ENCODE data around the gene TRIM60. TPM values are rescaled to one million over a fixed set of nuclear protein-coding genes. Genes with fewer than 3 reads are reported as not detected.
"Not testable (repeated sequence)": the region's sequence is repeated elsewhere in the genome, so short reads cannot be mapped to it uniquely, and the experiment has no call there.

Gene TRIM60
- total RNA-seq, 1 donor from 2014 or later, result not detected

GRCh38 chr4:164997324-164997723 lies 34.5 kb upstream of the TRIM60 start:
- TF ChIP-seq EZH2 (IDR thresholded peaks at IDR 0.05; ENCODE audit: insufficient read depth, low read length), result no peak
- no peak for TF ChIP-seq CTCF (IDR thresholded peaks at IDR 0.05; ENCODE audit: insufficient read depth, low read depth, low read length)
- Histone ChIP-seq H3K27ac (ENCODE audit: low read depth, low read length) (no peak overlapping the region), H3K4me2 (ENCODE audit: low read length) (no peak overlapping the region), H3K27me3 (ENCODE audit: insufficient read depth, low read length) (no peaks in the 10 kb centered on the region), H3K4me3 (ENCODE audit: insufficient read depth, low read depth, low read length) (no peak overlapping the region), H4K20me1 (ENCODE audit: insufficient read depth, low read length) (no peaks in the 10 kb centered on the region), H3K9me3 (ENCODE audit: insufficient read depth, low read depth, low read length) (no peaks in the 10 kb centered on the region), H3K36me3 (ENCODE audit: insufficient read depth, low read length) (no peaks in the 10 kb centered on the region), H2AFZ (ENCODE audit: low read depth, low read length) (no peak overlapping the region), H3K4me1 (ENCODE audit: insufficient read depth, low read length) (no peaks in the 10 kb centered on the region), H3K9ac (ENCODE audit: low read length) (no peak overlapping the region), H3K79me2 (ENCODE audit: insufficient read depth, low read length) (no peaks in the 10 kb centered on the region)
- Mint-ChIP-seq H3K36me3 (ENCODE audit: low read depth, unreplicated experiment) (no peaks in the 10 kb centered on the region), H3K9me3 (ENCODE audit: unreplicated experiment) (no peaks in the 10 kb centered on the region), H3K4me1 (ENCODE audit: low read depth, unreplicated experiment) (no peaks in the 10 kb centered on the region), H3K27me3 (ENCODE audit: low read depth, unreplicated experiment) (no peaks in the 10 kb centered on the region), H3K27ac (ENCODE audit: unreplicated experiment) (no peak overlapping the region), H3K4me3 (ENCODE audit: unreplicated experiment) (no peak overlapping the region)
- DNase-seq (ENCODE audit: low read depth) (no peak), FAIRE-seq (no peak)

GRCh38 chr4:164997941-164998340 lies 33.9 kb upstream of the TRIM60 start:
- Histone ChIP-seq H2AFZ (ENCODE audit: low read depth, low read length) (no peak overlapping the region), H3K9ac (ENCODE audit: low read length) (no peak overlapping the region), H4K20me1 (ENCODE audit: insufficient read depth, low read length) (no peaks in the 10 kb centered on the region), H3K79me2 (ENCODE audit: insufficient read depth, low read length) (no peaks in the 10 kb centered on the region), H3K9me3 (ENCODE audit: insufficient read depth, low read depth, low read length) (no peaks in the 10 kb centered on the region), H3K4me3 (ENCODE audit: insufficient read depth, low read depth, low read length) (no peak overlapping the region), H3K27ac (ENCODE audit: low read depth, low read length) (no peak overlapping the region), H3K4me1 (ENCODE audit: insufficient read depth, low read length) (no peaks in the 10 kb centered on the region), H3K4me2 (ENCODE audit: low read length) (no peak overlapping the region), H3K36me3 (ENCODE audit: insufficient read depth, low read length) (no peaks in the 10 kb centered on the region), H3K27me3 (ENCODE audit: insufficient read depth, low read length) (no peaks in the 10 kb centered on the region)
- Mint-ChIP-seq H3K9me3 (ENCODE audit: unreplicated experiment) (no peaks in the 10 kb centered on the region), H3K4me3 (ENCODE audit: unreplicated experiment) (no peak overlapping the region), H3K4me1 (ENCODE audit: low read depth, unreplicated experiment) (no peaks in the 10 kb centered on the region), H3K27me3 (ENCODE audit: low read depth, unreplicated experiment) (no peaks in the 10 kb centered on the region), H3K36me3 (ENCODE audit: low read depth, unreplicated experiment) (no peaks in the 10 kb centered on the region), H3K27ac (ENCODE audit: unreplicated experiment) (no peak overlapping the region)
- TF ChIP-seq EZH2 (IDR thresholded peaks at IDR 0.05; ENCODE audit: insufficient read depth, low read length) (no peak), CTCF (IDR thresholded peaks at IDR 0.05; ENCODE audit: insufficient read depth, low read depth, low read length) (no peak)
- DNase-seq (ENCODE audit: low read depth) (no peak), FAIRE-seq (no peak)

GRCh38 chr4:164998526-164999080 lies 33.2 kb upstream of the TRIM60 start:
- H3K4me1 ChIP-seq (ENCODE audit: insufficient read depth, low read length); H3K27me3 Mint-ChIP-seq (ENCODE audit: low read depth, unreplicated experiment); FAIRE-seq: not testable (repeated sequence)

GRCh38 chr4:165001957-165002356 lies 29.8 kb upstream of the TRIM60 start:
- H3K9ac ChIP-seq (ENCODE audit: low read length); H3K4me3 ChIP-seq (ENCODE audit: insufficient read depth, low read depth, low read length); H3K9me3 ChIP-seq (ENCODE audit: insufficient read depth, low read depth, low read length); H3K79me2 ChIP-seq (ENCODE audit: insufficient read depth, low read length); H3K4me1 ChIP-seq (ENCODE audit: insufficient read depth, low read length); H3K27me3 Mint-ChIP-seq (ENCODE audit: low read depth, unreplicated experiment); H3K4me2 ChIP-seq (ENCODE audit: low read length); H3K36me3 Mint-ChIP-seq (ENCODE audit: low read depth, unreplicated experiment); FAIRE-seq; H3K4me1 Mint-ChIP-seq (ENCODE audit: low read depth, unreplicated experiment); H3K36me3 ChIP-seq (ENCODE audit: insufficient read depth, low read length); H3K9me3 Mint-ChIP-seq (ENCODE audit: unreplicated experiment); H3K27ac Mint-ChIP-seq (ENCODE audit: unreplicated experiment); H3K27me3 ChIP-seq (ENCODE audit: insufficient read depth, low read length); H3K4me3 Mint-ChIP-seq (ENCODE audit: unreplicated experiment); H2AFZ ChIP-seq (ENCODE audit: low read depth, low read length); H4K20me1 ChIP-seq (ENCODE audit: insufficient read depth, low read length); H3K27ac ChIP-seq (ENCODE audit: low read depth, low read length); DNase-seq (ENCODE audit: low read depth): not testable (repeated sequence)

More at GRCh38 chr4:164998526-164999080, 33.2 kb upstream of the TRIM60 start:
- not testable (repeated sequence) for H3K79me2 ChIP-seq (ENCODE audit: insufficient read depth, low read length); H3K4me2 ChIP-seq (ENCODE audit: low read length); H3K4me3 ChIP-seq (ENCODE audit: insufficient read depth, low read depth, low read length); H3K27me3 ChIP-seq (ENCODE audit: insufficient read depth, low read length); H3K4me3 Mint-ChIP-seq (ENCODE audit: unreplicated experiment); H3K9me3 ChIP-seq (ENCODE audit: insufficient read depth, low read depth, low read length); H3K36me3 ChIP-seq (ENCODE audit: insufficient read depth, low read length); H3K4me1 Mint-ChIP-seq (ENCODE audit: low read depth, unreplicated experiment); H2AFZ ChIP-seq (ENCODE audit: low read depth, low read length); H3K36me3 Mint-ChIP-seq (ENCODE audit: low read depth, unreplicated experiment); H3K9ac ChIP-seq (ENCODE audit: low read length); H3K27ac Mint-ChIP-seq (ENCODE audit: unreplicated experiment); H3K27ac ChIP-seq (ENCODE audit: low read depth, low read length); H4K20me1 ChIP-seq (ENCODE audit: insufficient read depth, low read length); DNase-seq (ENCODE audit: low read depth); H3K9me3 Mint-ChIP-seq (ENCODE audit: unreplicated experiment)
